HEK293 (cell line): ENCODE data around the gene TMEM88.
A peak's percentile ranks its signal among the peaks of the same experiment; 100 is the strongest.

Experiments used
- GLIS1 ChIP-seq: fragments of 450-650 bp; formaldehyde crosslinking; IDR thresholded peaks from 2 replicates; pipeline ENCODE4 v1.5.1; 2016; ENCODE audit warnings: missing biosample characterization, missing genetic modification characterization
- HOXD13 ChIP-seq: sonication (generic); formaldehyde crosslinking; IDR thresholded peaks from 2 replicates; pipeline ENCODE4 v1.8.0; 2022; ENCODE audit warnings: missing genetic modification reagents, borderline replicate concordance
- INSM2 ChIP-seq: fragments of 450-650 bp; formaldehyde crosslinking; IDR thresholded peaks from 2 replicates; pipeline ENCODE4 v1.5.1; 2016; ENCODE audit warnings: missing biosample characterization, missing genetic modification characterization
- MZF1 ChIP-seq: fragments of 450-650 bp; formaldehyde crosslinking; IDR thresholded peaks from 2 replicates; pipeline ENCODE4 v1.5.1; 2017; ENCODE audit warnings: missing biosample characterization, missing genetic modification characterization, borderline replicate concordance
- OSR2 ChIP-seq: fragments of 450-650 bp; formaldehyde crosslinking; IDR thresholded peaks from 2 replicates; pipeline ENCODE4 v1.5.1; 2016; ENCODE audit warnings: missing biosample characterization, missing genetic modification characterization
- SP7 ChIP-seq: fragments of 450-650 bp; formaldehyde crosslinking; IDR thresholded peaks from 2 replicates; pipeline ENCODE4 v1.5.1; 2016; ENCODE audit warnings: missing biosample characterization, missing genetic modification characterization
- ZBTB1 ChIP-seq: fragments of 450-650 bp; formaldehyde crosslinking; IDR thresholded peaks from 2 replicates; pipeline ENCODE4 v1.5.1; 2016; ENCODE audit warnings: missing biosample characterization, missing genetic modification characterization
- ZBTB20 ChIP-seq: fragments of 450-650 bp; formaldehyde crosslinking; IDR thresholded peaks from 2 replicates; pipeline ENCODE4 v1.5.1; 2016; ENCODE audit warnings: missing biosample characterization, missing genetic modification characterization
- ZBTB48 ChIP-seq: fragments of 450-650 bp; formaldehyde crosslinking; IDR thresholded peaks from 2 replicates; pipeline ENCODE4 v1.5.1; 2016; ENCODE audit warnings: missing biosample characterization, missing genetic modification characterization
- ZBTB8A ChIP-seq: fragments of 450-650 bp; formaldehyde crosslinking; IDR thresholded peaks from 2 replicates; pipeline ENCODE4 v1.5.1; 2016; ENCODE audit warnings: missing biosample characterization, missing genetic modification characterization
- ZIC2 ChIP-seq: fragments of 450-650 bp; formaldehyde crosslinking; IDR thresholded peaks from 2 replicates; pipeline ENCODE4 v1.5.1; 2016; ENCODE audit warnings: missing biosample characterization, missing genetic modification characterization
- ZNF174 ChIP-seq: fragments of 450-650 bp; formaldehyde crosslinking; IDR thresholded peaks from 2 replicates; pipeline ENCODE4 v1.5.0; 2017; ENCODE audit warnings: missing biosample characterization, mild to moderate bottlenecking, missing genetic modification characterization
- ZNF211 ChIP-seq: fragments of 450-650 bp; formaldehyde crosslinking; IDR thresholded peaks from 2 replicates; pipeline ENCODE4 v1.5.1; 2016; ENCODE audit warnings: low read depth, missing biosample characterization, missing genetic modification characterization
- ZNF221 ChIP-seq: fragments of 450-650 bp; formaldehyde crosslinking; IDR thresholded peaks from 2 replicates; pipeline ENCODE4 v1.5.1; 2017; ENCODE audit warnings: missing biosample characterization, missing genetic modification characterization, borderline replicate concordance
- ZNF239 ChIP-seq: fragments of 450-650 bp; formaldehyde crosslinking; IDR thresholded peaks from 2 replicates; pipeline ENCODE4 v1.5.1; 2016; ENCODE audit warnings: missing biosample characterization, missing genetic modification characterization
- ZNF266 ChIP-seq: fragments of 450-650 bp; formaldehyde crosslinking; IDR thresholded peaks from 2 replicates; pipeline ENCODE4 v1.5.1; 2016; ENCODE audit warnings: missing biosample characterization, missing genetic modification characterization, low read depth
- ZNF274 ChIP-seq, 2 experiments: fragments of 200-500 bp in 1 of 2; fragments of 450-650 bp in 1 of 2; sonication (Bioruptor generic) in 1 of 2; formaldehyde crosslinking in 1 of 2; IDR thresholded peaks; 2 replicates each; pipeline versions ENCODE4 v1.5.1 to v1.6.1; 2014 to 2016; ENCODE audit warnings: borderline replicate concordance in 1 of 2, inconsistent platforms in 1 of 2, low read length in 1 of 2, missing biosample characterization in 1 of 2, missing genetic modification characterization in 1 of 2
- ZNF473 ChIP-seq: fragments of 450-650 bp; formaldehyde crosslinking; IDR thresholded peaks from 2 replicates; pipeline ENCODE4 v1.5.1; 2017; ENCODE audit warnings: missing biosample characterization, missing genetic modification characterization
- ZNF48 ChIP-seq: fragments of 450-650 bp; formaldehyde crosslinking; IDR thresholded peaks from 2 replicates; pipeline ENCODE4 v1.5.1; 2016; ENCODE audit warnings: missing biosample characterization, missing genetic modification characterization
- ZNF624 ChIP-seq: fragments of 450-650 bp; formaldehyde crosslinking; IDR thresholded peaks from 2 replicates; pipeline ENCODE4 v1.5.1; 2017; ENCODE audit warnings: missing biosample characterization, missing genetic modification characterization
- ZNF664 ChIP-seq: fragments of 450-650 bp; formaldehyde crosslinking; IDR thresholded peaks from 2 replicates; pipeline ENCODE4 v1.5.1; 2016; ENCODE audit warnings: missing biosample characterization, missing genetic modification characterization
- ZNF768 ChIP-seq: fragments of 450-650 bp; formaldehyde crosslinking; IDR thresholded peaks from 2 replicates; pipeline ENCODE4 v1.5.1; 2018; ENCODE audit warnings: missing biosample characterization, mild to moderate bottlenecking, missing genetic modification characterization
- ZNF785 ChIP-seq: fragments of 450-650 bp; formaldehyde crosslinking; IDR thresholded peaks from 2 replicates; pipeline ENCODE4 v1.5.1; 2016; ENCODE audit warnings: missing biosample characterization, missing genetic modification characterization
- ZNF791 ChIP-seq: fragments of 450-650 bp; formaldehyde crosslinking; IDR thresholded peaks from 2 replicates; pipeline ENCODE4 v1.5.1; 2016; ENCODE audit warnings: missing biosample characterization, missing genetic modification characterization
- TF ChIP-seq, protein P1 (sequence below): fragments of 450-650 bp; formaldehyde crosslinking; IDR thresholded peaks from 2 replicates; pipeline ENCODE4 v1.5.1; 2016; ENCODE audit warnings: missing biosample characterization, missing genetic modification characterization
- TF ChIP-seq, protein P2 (sequence below): fragments of 450-650 bp; formaldehyde crosslinking; IDR thresholded peaks from 2 replicates; pipeline ENCODE4 v1.5.1; 2016; ENCODE audit warnings: missing biosample characterization, missing genetic modification characterization
- TF ChIP-seq, protein P3 (sequence below): fragments of 450-650 bp; formaldehyde crosslinking; IDR thresholded peaks from 2 replicates; pipeline ENCODE4 v1.5.1; 2017; ENCODE audit warnings: missing biosample characterization, missing genetic modification characterization
- TF ChIP-seq, protein P4 (sequence below): fragments of 450-650 bp; formaldehyde crosslinking; IDR thresholded peaks from 2 replicates; pipeline ENCODE4 v1.5.1; 2016; ENCODE audit warnings: missing biosample characterization, missing genetic modification characterization
- TF ChIP-seq, protein P5 (sequence below): fragments of 450-650 bp; formaldehyde crosslinking; optimal IDR thresholded peaks from 2 replicates; pipeline ENCODE3; 2016; ENCODE audit warnings: missing biosample characterization, mild to moderate bottlenecking, missing genetic modification characterization

TMEM88 gene

GRCh38 chr17:7887038-7887481, 32.2 kb downstream of the TMEM88 start (continued):
- no peak for TF ChIP-seq ZNF266 (tag by site-specific recombination)
- TF ChIP-seq MZF1: 0 out of 2 replicates have a peak, but pooled peaks have one; percentile 38
- TF ChIP-seq, protein P1, sequence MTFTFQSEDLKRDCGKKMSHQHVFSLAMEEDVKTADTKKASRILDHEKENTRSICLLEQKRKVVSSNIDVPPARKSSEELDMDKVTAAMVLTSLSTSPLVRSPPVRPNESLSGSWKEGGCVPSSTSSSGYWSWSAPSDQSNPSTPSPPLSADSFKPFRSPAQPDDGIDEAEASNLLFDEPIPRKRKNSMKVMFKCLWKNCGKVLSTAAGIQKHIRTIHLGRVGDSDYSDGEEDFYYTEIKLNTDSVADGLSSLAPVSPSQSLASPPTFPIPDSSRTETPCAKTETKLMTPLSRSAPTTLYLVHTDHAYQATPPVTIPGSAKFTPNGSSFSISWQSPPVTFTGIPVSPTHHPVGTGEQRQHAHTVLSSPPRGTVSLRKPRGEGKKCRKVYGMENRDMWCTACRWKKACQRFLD (tag by site-specific recombination): no peak
- no peak for TF ChIP-seq ZBTB20 (tag by site-specific recombination)
- TF ChIP-seq ZBTB48: no peak
- TF ChIP-seq ZNF664 (tag by site-specific recombination): no peak
- TF ChIP-seq, protein P2, sequence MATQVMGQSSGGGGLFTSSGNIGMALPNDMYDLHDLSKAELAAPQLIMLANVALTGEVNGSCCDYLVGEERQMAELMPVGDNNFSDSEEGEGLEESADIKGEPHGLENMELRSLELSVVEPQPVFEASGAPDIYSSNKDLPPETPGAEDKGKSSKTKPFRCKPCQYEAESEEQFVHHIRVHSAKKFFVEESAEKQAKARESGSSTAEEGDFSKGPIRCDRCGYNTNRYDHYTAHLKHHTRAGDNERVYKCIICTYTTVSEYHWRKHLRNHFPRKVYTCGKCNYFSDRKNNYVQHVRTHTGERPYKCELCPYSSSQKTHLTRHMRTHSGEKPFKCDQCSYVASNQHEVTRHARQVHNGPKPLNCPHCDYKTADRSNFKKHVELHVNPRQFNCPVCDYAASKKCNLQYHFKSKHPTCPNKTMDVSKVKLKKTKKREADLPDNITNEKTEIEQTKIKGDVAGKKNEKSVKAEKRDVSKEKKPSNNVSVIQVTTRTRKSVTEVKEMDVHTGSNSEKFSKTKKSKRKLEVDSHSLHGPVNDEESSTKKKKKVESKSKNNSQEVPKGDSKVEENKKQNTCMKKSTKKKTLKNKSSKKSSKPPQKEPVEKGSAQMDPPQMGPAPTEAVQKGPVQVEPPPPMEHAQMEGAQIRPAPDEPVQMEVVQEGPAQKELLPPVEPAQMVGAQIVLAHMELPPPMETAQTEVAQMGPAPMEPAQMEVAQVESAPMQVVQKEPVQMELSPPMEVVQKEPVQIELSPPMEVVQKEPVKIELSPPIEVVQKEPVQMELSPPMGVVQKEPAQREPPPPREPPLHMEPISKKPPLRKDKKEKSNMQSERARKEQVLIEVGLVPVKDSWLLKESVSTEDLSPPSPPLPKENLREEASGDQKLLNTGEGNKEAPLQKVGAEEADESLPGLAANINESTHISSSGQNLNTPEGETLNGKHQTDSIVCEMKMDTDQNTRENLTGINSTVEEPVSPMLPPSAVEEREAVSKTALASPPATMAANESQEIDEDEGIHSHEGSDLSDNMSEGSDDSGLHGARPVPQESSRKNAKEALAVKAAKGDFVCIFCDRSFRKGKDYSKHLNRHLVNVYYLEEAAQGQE (tag by site-specific recombination): no peak
- TF ChIP-seq INSM2 (tag by site-specific recombination): no peak
- no peak for TF ChIP-seq ZNF473 (tag by site-specific recombination)
- TF ChIP-seq, protein P3, sequence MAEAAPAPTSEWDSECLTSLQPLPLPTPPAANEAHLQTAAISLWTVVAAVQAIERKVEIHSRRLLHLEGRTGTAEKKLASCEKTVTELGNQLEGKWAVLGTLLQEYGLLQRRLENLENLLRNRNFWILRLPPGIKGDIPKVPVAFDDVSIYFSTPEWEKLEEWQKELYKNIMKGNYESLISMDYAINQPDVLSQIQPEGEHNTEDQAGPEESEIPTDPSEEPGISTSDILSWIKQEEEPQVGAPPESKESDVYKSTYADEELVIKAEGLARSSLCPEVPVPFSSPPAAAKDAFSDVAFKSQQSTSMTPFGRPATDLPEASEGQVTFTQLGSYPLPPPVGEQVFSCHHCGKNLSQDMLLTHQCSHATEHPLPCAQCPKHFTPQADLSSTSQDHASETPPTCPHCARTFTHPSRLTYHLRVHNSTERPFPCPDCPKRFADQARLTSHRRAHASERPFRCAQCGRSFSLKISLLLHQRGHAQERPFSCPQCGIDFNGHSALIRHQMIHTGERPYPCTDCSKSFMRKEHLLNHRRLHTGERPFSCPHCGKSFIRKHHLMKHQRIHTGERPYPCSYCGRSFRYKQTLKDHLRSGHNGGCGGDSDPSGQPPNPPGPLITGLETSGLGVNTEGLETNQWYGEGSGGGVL (tag by site-specific recombination): peak; percentile 37; the same call in 1 of the 2 replicates
- no peak; the same call in 1 of the 2 replicates for TF ChIP-seq ZBTB1 (tag by site-specific recombination)
- no peak for TF ChIP-seq ZNF791 (tag by site-specific recombination)
- no peak for TF ChIP-seq ZNF624 (tag by site-specific recombination)
- no peak for TF ChIP-seq ZNF48
- no peak for TF ChIP-seq OSR2
- no peak for TF ChIP-seq ZNF239
- no peak for TF ChIP-seq ZNF211 (tag by site-specific recombination)
- TF ChIP-seq ZNF274 (IDR thresholded peaks at IDR 0.05; ENCODE audit: low read length): no peak
- TF ChIP-seq ZNF274 (tag by site-specific recombination; IDR thresholded peaks at IDR 0.05; ENCODE audit: borderline replicate concordance): no peak
- no peak for TF ChIP-seq ZNF174 (tag by site-specific recombination)
- TF ChIP-seq, protein P4, sequence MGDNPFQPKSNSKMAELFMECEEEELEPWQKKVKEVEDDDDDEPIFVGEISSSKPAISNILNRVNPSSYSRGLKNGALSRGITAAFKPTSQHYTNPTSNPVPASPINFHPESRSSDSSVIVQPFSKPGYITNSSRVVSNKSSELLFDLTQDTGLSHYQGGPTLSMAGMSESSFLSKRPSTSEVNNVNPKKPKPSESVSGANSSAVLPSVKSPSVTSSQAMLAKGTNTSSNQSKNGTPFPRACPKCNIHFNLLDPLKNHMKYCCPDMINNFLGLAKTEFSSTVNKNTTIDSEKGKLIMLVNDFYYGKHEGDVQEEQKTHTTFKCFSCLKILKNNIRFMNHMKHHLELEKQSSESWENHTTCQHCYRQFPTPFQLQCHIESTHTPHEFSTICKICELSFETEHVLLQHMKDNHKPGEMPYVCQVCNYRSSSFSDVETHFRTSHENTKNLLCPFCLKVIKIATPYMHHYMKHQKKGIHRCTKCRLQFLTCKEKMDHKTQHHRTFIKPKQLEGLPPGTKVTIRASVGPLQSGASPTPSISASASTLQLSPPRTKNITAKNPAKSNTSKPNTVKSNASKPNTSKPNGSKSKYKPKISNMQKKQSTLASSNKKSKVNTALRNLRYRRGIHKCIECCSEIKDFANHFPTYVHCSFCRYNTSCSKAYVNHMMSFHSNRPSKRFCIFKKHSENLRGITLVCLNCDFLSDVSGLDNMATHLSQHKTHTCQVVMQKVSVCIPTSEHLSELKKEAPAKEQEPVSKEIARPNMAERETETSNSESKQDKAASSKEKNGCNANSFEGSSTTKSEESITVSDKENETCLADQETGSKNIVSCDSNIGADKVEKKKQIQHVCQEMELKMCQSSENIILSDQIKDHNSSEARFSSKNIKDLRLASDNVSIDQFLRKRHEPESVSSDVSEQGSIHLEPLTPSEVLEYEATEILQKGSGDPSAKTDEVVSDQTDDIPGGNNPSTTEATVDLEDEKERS (tag by site-specific recombination): no peak
- TF ChIP-seq ZNF768 (tag by site-specific recombination): no peak
- TF ChIP-seq ZNF785 (tag by site-specific recombination): no peak
- no peak for TF ChIP-seq ZIC2 (tag by site-specific recombination)
- TF ChIP-seq GLIS1 (tag by site-specific recombination): no peak
- TF ChIP-seq HOXD13: no peak
- no peak for TF ChIP-seq ZNF221 (tag by site-specific recombination)
- TF ChIP-seq ZBTB8A (tag by site-specific recombination): no peak
- TF ChIP-seq, protein P5, sequence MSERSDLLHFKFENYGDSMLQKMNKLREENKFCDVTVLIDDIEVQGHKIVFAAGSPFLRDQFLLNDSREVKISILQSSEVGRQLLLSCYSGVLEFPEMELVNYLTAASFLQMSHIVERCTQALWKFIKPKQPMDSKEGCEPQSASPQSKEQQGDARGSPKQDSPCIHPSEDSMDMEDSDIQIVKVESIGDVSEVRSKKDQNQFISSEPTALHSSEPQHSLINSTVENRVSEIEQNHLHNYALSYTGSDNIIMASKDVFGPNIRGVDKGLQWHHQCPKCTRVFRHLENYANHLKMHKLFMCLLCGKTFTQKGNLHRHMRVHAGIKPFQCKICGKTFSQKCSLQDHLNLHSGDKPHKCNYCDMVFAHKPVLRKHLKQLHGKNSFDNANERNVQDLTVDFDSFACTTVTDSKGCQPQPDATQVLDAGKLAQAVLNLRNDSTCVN (tag by site-specific recombination): no peak
- no peak for TF ChIP-seq SP7 (tag by site-specific recombination)
